ENCODE data around the gene LRRC42. TPM values are rescaled to one million over a fixed set of nuclear protein-coding genes. Genes with fewer than 3 reads are reported as not detected.

Gene LRRC42
- total and polyA plus RNA-seq, 4 donors = 7.7 to 17.8 (median 17.0) TPM

DNA sequence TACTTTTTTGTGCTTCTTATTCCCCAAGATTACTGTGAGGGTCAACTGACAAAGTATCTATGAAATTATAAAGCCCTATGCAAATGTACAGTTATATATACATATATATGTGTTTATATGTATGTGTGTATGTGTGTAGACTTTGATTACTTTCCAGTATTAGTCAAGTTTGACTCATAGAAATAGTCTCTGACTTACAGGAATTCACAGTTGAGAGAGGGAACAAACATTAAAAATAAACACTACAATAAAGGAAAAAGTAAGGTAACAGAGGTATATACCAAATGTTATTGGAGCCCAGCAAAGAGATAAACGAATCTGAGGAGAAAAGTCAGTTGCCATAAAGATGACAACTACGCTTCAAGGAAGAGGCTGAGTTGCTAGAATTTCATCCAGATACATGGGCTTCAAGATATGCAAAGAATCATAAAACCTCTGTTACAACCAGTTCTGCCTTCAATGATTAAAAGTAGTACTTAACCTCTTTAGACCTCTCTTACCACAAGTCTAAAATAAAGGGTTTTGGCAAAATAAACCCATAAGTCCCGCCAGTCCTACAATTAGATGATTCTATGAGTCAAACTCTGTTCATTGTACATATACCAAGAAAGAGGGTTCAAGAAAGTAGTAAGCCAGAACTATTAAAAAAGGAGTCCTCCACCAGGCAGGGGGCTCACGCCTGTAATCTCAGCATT is 7.9 kb upstream of the LRRC42 start:
- ATAC-seq (ENCODE audit: insufficient read depth, low FRiP score) (no peak), DNase-seq (no peak)
- H3K36me3 ChIP-seq (ENCODE audit: control insufficient read depth in 4 of 4, insufficient read depth in 4 of 4, low read length in 4 of 4) = peaks cover 0 to 20% (median 10%) of the 10 kb centered on the region in 4 donors
- peaks cover 0 to 5% (median 2%) of the 10 kb centered on the region in 4 donors for H3K9me3 ChIP-seq (ENCODE audit: control insufficient read depth in 4 of 4, insufficient read depth in 3 of 4, low read length in 3 of 4)
- H3K27me3 ChIP-seq (ENCODE audit: control insufficient read depth in 3 of 3, insufficient read depth in 3 of 3, low read length in 2 of 3) = no peaks in the 10 kb centered on the region
- 87 to 94% methylated on average over 4 of the region's 4 CpGs for WGBS, 2 donors
- TF ChIP-seq, protein P1, sequence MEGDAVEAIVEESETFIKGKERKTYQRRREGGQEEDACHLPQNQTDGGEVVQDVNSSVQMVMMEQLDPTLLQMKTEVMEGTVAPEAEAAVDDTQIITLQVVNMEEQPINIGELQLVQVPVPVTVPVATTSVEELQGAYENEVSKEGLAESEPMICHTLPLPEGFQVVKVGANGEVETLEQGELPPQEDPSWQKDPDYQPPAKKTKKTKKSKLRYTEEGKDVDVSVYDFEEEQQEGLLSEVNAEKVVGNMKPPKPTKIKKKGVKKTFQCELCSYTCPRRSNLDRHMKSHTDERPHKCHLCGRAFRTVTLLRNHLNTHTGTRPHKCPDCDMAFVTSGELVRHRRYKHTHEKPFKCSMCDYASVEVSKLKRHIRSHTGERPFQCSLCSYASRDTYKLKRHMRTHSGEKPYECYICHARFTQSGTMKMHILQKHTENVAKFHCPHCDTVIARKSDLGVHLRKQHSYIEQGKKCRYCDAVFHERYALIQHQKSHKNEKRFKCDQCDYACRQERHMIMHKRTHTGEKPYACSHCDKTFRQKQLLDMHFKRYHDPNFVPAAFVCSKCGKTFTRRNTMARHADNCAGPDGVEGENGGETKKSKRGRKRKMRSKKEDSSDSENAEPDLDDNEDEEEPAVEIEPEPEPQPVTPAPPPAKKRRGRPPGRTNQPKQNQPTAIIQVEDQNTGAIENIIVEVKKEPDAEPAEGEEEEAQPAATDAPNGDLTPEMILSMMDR (IDR thresholded peaks at IDR 0.05; ENCODE audit: control extremely low read depth, extremely low read depth) = no peak
- no peak overlapping the region for H3K4me3 ChIP-seq
- no peak overlapping the region for H3K27ac ChIP-seq (ENCODE audit: low read depth in 1 of 2, low read length in 1 of 2)
- no peak overlapping the region for H3K9ac ChIP-seq (ENCODE audit: insufficient read depth in 1 of 2, low read length in 2 of 2)
- peaks cover 0 to 7% (median 0%) of the 10 kb centered on the region in 5 donors for H3K4me1 ChIP-seq (ENCODE audit: control insufficient read depth in 5 of 5, insufficient read depth in 5 of 5, low read length in 5 of 5)

DNA sequence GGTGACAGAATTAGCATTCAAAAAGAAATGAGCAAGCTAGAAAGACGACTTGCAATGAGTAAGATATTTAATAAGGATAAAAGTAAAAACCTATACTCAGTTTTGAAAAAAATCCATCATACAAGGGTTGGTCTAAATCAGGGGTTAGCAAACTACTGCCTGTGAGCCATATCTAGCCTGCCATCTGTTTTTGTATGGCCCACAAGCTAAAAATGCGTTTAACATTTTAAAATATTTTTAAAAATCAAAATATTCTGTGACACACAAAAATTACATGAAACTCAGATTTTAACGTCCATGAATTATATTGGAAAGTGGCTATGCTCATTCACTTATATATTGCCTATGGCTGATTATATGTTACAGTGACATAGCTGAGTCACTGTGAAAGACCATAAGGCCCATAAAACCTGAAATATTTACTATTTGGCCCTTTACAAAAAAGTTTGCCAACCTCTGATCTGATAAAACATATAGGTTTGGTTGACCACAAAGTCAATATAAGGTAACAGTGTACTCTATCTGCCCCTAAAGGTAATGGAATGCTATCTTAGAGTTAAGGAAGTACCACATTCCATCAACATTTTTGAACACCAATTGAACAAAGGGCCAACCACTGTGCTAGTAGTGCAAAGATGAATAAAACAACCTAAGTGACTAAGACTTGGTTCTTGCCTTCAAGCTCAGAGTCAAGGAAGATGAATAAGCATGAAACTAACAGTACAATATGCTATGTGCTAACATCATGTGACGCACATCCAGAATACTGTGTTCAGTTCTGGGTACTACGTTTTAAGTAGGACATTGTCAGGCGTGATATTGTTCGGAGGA is 3.8 kb upstream of the LRRC42 start:
- WGBS, 2 donors = 88 to 92% methylated on average over 7 of the region's 7 CpGs
- Histone ChIP-seq H3K4me3 (no peak overlapping the region), H3K36me3 (ENCODE audit: control insufficient read depth in 4 of 4, insufficient read depth in 4 of 4, low read length in 4 of 4) (peaks cover 0 to 4% (median 0%) of the 10 kb centered on the region in 4 donors), H3K27ac (ENCODE audit: low read depth in 1 of 2, low read length in 1 of 2) (no peak overlapping the region), H3K9me3 (ENCODE audit: control insufficient read depth in 4 of 4, insufficient read depth in 3 of 4, low read length in 3 of 4) (no peaks in the 10 kb centered on the region), H3K27me3 (ENCODE audit: control insufficient read depth in 3 of 3, insufficient read depth in 3 of 3, low read length in 2 of 3) (no peaks in the 10 kb centered on the region), H3K4me1 (ENCODE audit: control insufficient read depth in 5 of 5, insufficient read depth in 5 of 5, low read length in 5 of 5) (peaks cover 5 to 14% (median 10%) of the 10 kb centered on the region in 5 donors), H3K9ac (ENCODE audit: insufficient read depth in 1 of 2, low read length in 2 of 2) (no peak overlapping the region)
- TF ChIP-seq, protein P1 (IDR thresholded peaks at IDR 0.05; ENCODE audit: control extremely low read depth, extremely low read depth) = no peak
- no peak for DNase-seq
- no peak for ATAC-seq (ENCODE audit: insufficient read depth, low FRiP score)

DNA sequence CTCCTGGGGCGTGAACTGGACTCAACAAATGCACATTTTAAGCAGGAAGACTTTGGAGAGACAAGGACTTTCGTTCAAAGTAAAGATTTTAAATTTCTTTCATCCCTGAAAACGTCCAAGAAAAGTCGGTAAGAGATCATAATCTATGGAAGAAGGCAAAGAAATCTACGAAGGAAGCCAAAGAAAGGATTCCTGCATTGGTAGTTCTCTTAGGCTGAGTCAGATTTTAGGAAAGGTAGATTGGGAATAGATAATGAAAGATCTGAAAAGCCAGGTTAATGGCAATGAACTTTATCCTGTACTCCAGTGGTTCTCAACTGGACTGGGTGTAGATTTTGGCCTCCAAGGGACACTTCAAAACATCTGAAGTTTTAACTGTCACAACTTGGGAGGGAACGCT is 3.1 kb upstream of the LRRC42 start:
- H3K9ac ChIP-seq (ENCODE audit: insufficient read depth in 1 of 2, low read length in 2 of 2) = no peak overlapping the region
- TF ChIP-seq, protein P1 (IDR thresholded peaks at IDR 0.05; ENCODE audit: control extremely low read depth, extremely low read depth) = no peak
- H3K36me3 ChIP-seq (ENCODE audit: control insufficient read depth in 4 of 4, insufficient read depth in 4 of 4, low read length in 4 of 4) = peaks cover 0 to 2% (median 0%) of the 10 kb centered on the region in 4 donors
- 94 to 98% methylated on average over 6 of the region's 6 CpGs for WGBS, 2 donors
- H3K4me3 ChIP-seq = no peak overlapping the region
- peaks cover 5 to 20% (median 10%) of the 10 kb centered on the region in 5 donors for H3K4me1 ChIP-seq (ENCODE audit: control insufficient read depth in 5 of 5, insufficient read depth in 5 of 5, low read length in 5 of 5)
- DNase-seq (no peak), ATAC-seq (ENCODE audit: insufficient read depth, low FRiP score) (no peak)
- H3K27ac ChIP-seq (ENCODE audit: low read depth in 1 of 2, low read length in 1 of 2) = no peak overlapping the region
- H3K9me3 ChIP-seq (ENCODE audit: control insufficient read depth in 4 of 4, insufficient read depth in 3 of 4, low read length in 3 of 4) = no peaks in the 10 kb centered on the region
- no peaks in the 10 kb centered on the region for H3K27me3 ChIP-seq (ENCODE audit: control insufficient read depth in 3 of 3, insufficient read depth in 3 of 3, low read length in 2 of 3)
